Stimulated activated CD8-positive, alpha-beta memory T cell treated with anti-CD3 and anti-CD28 coated beads, Interleukin-12 subunit alpha, Interleukin-12 subunit beta, amount 100 ng/mL, for 24 hours (primary cell): Measurements from ENCODE around the gene PIK3CG.
"Not testable (repeated sequence)": the region's sequence is repeated elsewhere in the genome, so short reads cannot be mapped to it uniquely, and the experiment has no call there.

Experiments used
- DNase-seq: peaks from one replicate; pipeline ENCODE4 v3.0.0-alpha.2; 2020; ENCODE audit errors: extremely low read depth

The PIK3CG gene

GRCh38 chr7:106865130-106866041 lies at the start of gene PIK3CG:
Gene PIK3CG, plus strand, starts transcription at chr7:106865282. Its CDS starts 2,280 bp downstream, at chr7:106867562.
- no peak for DNase-seq

GRCh38 chr7:106817098-106817497 lies 48.0 kb upstream of the PIK3CG start:
- no peak for DNase-seq

DNA sequence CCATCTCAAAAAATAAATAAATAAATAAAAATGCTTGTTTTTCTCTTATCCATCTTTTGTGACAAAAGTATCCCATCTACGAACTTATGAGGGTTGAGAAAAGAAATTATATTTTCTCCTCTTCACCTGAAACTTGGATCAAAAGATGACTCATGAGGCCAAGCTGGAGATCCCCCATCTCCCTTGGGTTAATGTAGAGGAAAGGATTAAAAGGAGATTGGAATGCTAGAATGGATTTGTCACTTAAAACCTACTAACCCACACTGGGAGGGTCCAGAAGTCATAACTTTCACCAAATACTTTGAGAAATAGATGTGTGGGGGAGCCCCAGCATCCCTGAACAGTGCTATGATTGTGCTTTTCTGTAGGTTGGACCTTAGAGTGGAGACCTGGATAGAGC lies 46.3 kb upstream of the PIK3CG start:
- no peak for DNase-seq

DNA sequence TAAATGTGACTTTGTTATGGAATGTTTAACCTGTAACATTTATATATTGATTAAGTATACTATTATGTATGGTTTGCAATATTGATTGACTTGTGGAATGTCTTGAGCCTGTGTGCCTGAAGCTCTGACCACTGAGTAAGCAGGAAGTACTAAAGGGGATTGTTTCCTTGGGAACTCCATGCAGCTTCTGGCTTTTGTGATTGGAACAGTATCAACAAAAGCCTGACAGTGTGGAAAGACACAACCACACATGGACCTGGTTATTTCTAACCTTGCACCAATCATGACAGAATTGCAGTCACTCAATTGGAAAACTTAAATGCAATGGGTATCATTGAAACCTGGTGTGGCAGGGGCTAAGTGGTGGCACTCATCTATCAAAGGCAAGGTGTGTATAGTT lies 45.5 kb upstream of the PIK3CG start:
- no peak for DNase-seq

DNA sequence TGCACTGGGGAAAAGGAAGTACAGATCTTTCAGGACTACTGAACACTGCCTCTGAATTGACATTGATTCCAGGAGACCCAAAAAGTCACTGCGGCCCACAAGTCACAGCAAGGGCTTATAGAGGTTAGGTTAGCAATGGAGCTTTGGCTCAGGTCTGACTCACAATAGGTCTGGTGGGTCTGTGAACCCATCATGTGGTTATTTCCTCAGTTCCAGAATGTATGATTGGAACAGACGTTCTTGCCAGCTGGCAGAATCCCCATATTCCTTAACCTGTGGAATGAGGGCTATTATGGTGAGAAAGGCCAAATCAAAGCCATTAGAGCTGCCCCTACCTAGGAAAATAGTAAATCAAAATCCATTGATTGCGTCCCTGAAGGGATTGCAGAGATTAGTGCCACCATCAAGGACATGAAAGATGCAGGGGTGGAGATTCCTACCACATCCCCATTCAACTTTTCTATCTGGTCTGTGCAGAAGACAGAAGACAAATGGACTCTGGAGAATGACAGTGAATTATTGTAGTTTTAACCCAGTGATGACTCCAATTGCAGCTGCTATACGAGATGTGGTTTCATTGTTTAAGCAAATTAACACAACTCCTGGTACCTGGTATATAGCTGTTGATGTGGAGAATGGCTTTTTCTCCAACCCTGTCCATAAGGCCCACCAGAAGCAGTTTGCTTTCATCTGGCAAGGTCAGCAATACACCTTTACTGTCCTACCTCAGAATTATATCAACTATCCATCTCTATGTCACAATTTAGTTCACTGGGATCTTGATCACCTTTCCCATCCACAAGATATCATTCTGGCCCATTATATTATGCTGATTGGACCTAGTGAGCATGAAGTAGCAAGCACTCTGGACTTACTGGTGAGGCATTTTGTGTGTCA lies 44.5 kb upstream of the PIK3CG start:
- DNase-seq: no peak

DNA sequence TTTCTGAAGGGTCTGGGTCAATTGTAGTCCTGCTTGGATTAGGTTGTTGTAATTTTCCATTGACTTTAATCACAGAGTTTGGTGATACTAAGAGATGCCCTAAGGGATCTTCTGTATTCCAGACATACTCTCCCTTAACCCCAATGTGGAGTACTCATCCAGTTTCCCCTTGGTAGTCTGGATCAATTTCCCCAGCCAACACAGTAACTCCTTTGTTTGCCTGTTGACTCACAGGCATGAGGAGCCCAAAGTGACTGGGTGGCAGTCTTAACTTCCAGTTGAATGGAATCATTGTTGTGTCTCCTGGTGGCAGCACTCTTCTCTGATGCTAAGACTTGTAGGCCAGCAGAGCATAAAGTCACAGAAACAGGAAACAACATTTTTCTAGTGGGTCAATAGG lies 41.5 kb upstream of the PIK3CG start:
- DNase-seq: no peak

- DNase-seq: no peak
Observed at GRCh38 chr7:106824458-106824857, 40.6 kb upstream of the PIK3CG start.

- DNase-seq: no peak
Observed at GRCh38 chr7:106827626-106828025, 37.5 kb upstream of the PIK3CG start.

- no peak for DNase-seq
Observed at GRCh38 chr7:106829496-106829895, 35.6 kb upstream of the PIK3CG start.

DNA sequence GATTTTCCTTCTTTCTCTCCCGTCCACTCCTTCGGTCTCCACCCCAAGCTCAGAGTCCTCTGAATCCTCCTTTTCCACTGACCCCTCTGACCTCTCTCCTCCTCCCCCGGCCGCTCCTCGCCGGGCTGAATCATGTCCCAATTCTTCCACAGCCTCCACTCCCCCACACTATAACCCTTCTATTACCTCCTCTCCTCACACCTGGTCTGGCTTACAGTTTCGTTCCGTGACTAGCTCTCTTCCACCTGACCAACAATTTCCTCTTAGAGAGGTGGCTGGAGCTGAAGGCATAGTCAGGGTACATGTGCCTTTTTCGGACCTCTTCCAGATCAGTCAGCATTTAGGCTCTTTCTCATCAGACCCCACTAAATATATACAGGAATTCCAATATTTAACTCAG lies 34.2 kb upstream of the PIK3CG start:
- DNase-seq: not testable (repeated sequence)

DNA sequence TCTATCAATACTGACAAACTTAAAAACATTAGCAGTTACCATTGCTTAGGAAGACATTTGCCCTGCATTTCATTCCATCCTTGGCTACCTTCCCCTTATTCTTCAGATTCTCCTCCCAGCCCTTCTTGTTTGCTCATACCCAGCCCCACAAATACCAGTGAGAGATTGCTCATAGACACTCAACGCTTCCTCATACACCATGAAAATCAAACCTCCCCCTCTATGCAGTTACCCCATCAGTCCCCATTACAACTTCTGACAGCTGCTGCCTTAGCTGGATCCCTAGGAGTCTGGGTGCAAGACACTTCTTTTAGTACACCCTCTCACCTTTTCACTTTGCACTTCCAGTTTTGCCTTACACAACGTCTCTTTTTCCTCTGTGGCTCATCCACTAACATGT lies 28.3 kb upstream of the PIK3CG start:
- DNase-seq: no peak

DNA sequence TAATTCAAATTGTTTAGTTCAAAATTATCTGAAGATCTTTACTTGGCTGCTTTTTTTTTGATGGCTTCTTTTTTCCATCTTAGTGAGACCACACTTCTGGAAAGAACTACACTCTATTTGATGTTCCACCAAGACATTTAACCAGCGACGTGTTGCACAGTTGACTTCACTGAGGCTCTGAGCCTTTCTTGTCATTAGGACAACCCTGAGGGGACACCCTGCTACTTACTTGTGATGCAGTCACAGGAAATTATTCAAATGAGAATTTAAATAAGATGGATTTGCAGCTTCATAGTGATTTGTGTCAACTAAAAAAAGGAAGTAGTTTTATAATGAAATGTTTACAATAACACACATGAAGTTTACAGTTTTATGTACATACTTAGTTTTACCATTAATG lies 25.6 kb upstream of the PIK3CG start:
- DNase-seq: no peak

DNA sequence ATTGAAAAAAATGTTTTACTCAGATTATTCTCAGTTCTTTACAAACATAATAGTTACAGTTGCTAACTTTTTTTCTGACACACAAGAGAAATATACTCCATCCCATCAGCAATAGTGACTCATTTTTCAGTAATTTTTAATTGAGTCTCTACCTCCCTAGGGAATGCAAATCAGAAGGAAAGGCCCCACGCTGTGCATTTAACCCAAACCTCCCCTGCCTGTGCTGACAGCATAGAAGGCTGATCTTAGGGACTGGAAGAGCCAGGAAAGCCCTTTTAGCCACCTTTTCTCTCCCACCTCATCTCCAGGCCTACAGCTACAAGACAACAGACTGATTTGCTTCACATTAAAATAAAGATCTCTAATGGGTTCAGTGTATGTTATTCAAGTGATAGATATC lies 24.7 kb upstream of the PIK3CG start:
- no peak for DNase-seq

DNA sequence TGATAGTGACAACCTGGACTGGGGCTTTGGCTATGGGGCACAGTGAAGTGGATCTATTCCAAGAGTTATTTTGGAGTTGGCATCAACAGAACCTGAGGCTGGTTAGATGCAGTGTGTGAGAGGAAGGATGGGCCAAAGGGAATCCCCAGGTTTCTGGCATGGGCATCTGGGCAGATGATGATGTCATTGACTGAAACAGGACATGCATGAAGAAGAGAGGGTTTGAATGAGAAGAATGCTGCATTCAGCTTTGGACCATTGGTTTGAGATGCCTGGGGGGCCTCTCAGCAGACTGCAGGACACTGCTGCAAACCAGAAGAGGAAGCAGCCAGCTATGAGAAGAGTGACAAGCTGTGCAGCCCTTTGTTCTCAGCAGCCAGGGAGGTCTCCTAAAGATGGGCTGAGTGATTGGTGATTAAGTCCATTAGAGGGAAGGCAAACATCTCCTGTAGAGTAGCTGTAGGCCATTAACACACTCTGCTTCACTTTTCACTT lies 23.1 kb upstream of the PIK3CG start:
- DNase-seq: no peak

GRCh38 chr7:106844279-106844997 lies 20.6 kb upstream of the PIK3CG start:
- no peak for DNase-seq

- no peak for DNase-seq
Observed at GRCh38 chr7:106848049-106848448, 17.0 kb upstream of the PIK3CG start.

DNA sequence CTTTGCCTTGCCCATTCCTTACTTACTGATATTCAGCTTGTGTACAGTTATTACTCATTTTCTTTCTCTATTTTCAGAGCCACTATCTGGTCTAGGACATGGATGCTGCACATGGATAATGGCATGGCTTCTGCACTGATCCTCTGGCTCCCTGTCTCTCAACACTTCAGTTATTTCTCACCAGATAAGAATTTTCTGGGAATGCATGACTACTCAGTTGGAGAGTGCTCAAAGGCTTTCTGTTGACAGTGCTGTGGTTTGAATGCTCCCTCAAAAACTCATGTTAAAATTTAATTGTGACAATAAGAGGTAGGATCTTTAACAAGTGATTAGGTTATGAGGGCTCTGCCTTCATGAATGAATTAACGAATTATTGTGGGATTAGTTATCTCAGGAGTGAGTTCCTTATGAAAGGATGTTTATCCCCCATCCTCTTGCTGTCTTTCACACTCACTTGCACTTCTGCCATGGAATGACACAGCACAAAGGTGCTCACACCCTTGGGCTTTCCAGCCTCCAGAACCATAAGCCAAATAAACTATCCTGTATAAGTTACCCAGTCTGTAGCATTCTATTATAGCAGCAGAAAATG lies 16.1 kb upstream of the PIK3CG start:
- no peak for DNase-seq

- DNase-seq: not testable (repeated sequence)
Observed at GRCh38 chr7:106851632-106852031, 13.4 kb upstream of the PIK3CG start.

DNA sequence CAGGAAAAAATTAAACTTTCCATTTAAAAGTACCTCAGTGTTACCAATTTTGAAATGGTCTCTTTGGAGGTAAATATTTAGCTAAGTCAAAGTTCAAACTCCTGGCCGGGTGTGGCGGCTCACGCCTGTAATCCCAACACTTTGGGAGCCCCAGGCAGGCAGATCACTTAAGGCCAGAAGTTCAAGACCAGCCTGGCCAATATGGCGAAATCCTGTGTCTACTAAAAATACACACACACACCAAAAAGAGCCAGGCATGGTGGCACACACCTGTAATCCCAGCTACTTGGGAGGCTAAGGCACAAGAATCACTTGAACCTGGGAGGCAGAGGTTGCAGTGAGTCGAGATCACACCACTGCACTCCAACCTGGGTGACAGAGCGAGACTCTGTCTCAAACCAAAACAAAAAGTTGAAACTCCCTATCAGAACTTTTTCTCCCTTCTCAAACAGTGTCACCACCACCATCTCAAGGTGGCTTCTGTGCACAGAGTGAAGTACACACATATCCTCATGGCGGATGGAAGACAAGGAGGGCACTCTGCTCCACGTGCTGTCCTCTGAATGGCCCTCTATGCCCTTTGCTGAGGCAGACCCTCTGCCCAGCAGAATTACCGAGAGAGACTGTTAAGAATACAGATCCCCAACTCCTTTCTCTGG lies 11.7 kb upstream of the PIK3CG start:
- DNase-seq: no peak

DNA sequence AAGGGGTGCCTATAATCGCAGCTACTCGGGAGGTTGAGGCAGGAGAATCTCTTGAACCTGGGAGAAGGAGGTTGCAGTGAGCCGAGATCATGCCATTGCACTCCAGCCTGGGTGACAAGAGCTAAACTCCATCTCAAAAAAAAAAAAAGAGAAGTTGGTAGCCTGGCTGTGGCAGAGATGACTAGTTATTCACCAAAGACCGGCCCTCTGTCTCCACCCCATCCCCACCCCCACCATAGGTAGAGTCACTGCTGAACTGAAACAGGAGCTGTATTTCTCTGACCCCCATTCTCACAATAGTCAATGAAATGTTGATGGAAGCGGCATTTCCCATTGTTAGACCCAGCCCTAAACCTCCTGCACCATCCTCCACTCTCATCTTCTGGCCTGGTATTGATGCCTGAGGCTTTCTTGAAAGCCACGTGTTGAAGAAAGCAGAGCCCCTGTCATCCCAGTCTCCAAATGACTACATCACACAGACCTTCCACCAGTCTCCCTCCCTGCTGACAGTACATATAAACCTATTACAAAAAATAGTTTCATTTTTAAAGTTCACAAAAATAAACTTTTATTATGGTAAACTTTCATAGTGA lies 9.4 kb upstream of the PIK3CG start:
- no peak for DNase-seq
